Bronchial epithelial cell (primary cell): Measurements from ENCODE around the gene PSMB7. TPM values are rescaled to one million over a fixed set of nuclear protein-coding genes. Genes with fewer than 3 reads are reported as not detected.

Experiments
- DNase-seq: peaks from one replicate; pipeline ENCODE4 v3.0.0-alpha.2; 2010; ENCODE audit warnings: low read depth
- FAIRE-seq: peaks from 2 replicates; lab custom pipeline; 2011; peaks lifted over from hg19 to GRCh38; lab: Jason Lieb, UNC
- H3K27me3 ChIP-seq: 2 replicates; pipeline ENCODE4 v1.5.1; 2011; ENCODE audit warnings: low read length; ENCODE audit not compliant: control insufficient read depth, insufficient read depth
- H3K36me3 ChIP-seq: 2 replicates; pipeline ENCODE4 v1.5.1; 2011; ENCODE audit warnings: low read length; ENCODE audit not compliant: control insufficient read depth, insufficient read depth
- H3K4me3 ChIP-seq: 2 replicates; pipeline ENCODE4 v1.5.1; 2011; ENCODE audit warnings: mild to moderate bottlenecking, low read depth, low read length, control low read depth
- total RNA-seq: library from RNA; depleted of rRNA; stranded (reverse); fragments of >200 nt; gene quantifications from 2 replicates; pipeline ENCODE4 v1.2.1, GENCODE V29; 2014
- TF ChIP-seq, protein P1 (sequence below): IDR thresholded peaks from 2 replicates; pipeline ENCODE4 v1.5.1; 2011; ENCODE audit warnings: mild to moderate bottlenecking, moderate library complexity, low read length, control low read depth, inconsistent platforms; ENCODE audit not compliant: insufficient read depth, severe bottlenecking

Gene PSMB7
- total RNA-seq, 1 donor from 2014 or later = 335 TPM

DNA sequence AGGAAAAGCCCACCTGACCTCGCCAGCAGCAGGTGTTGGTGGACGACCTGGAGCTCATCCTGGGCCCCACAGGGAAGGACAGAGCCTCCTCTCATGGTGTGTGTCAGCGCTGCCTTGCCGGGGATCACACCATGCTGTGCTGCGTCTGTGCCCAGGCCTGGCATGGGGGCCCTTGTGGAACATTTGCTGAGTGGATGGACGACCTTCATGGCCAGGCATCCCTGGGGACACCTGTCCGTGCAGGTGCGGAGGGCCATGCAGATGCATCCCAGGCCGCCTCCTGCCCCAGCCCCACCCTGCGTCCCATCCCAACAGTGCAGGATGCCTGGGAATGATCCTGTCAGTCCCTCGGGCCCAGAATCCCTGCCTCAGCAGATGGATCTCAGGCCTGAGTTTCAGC is 83.7 kb downstream of the PSMB7 start:
- Histone ChIP-seq H3K36me3 (peaks cover 25% of the 10 kb centered on the region), H3K27me3 (no peaks in the 10 kb centered on the region), H3K4me3 (no peak overlapping the region)
- DNase-seq (no peak), FAIRE-seq (no peak)
- TF ChIP-seq, protein P1, sequence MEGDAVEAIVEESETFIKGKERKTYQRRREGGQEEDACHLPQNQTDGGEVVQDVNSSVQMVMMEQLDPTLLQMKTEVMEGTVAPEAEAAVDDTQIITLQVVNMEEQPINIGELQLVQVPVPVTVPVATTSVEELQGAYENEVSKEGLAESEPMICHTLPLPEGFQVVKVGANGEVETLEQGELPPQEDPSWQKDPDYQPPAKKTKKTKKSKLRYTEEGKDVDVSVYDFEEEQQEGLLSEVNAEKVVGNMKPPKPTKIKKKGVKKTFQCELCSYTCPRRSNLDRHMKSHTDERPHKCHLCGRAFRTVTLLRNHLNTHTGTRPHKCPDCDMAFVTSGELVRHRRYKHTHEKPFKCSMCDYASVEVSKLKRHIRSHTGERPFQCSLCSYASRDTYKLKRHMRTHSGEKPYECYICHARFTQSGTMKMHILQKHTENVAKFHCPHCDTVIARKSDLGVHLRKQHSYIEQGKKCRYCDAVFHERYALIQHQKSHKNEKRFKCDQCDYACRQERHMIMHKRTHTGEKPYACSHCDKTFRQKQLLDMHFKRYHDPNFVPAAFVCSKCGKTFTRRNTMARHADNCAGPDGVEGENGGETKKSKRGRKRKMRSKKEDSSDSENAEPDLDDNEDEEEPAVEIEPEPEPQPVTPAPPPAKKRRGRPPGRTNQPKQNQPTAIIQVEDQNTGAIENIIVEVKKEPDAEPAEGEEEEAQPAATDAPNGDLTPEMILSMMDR = no peak

DNA sequence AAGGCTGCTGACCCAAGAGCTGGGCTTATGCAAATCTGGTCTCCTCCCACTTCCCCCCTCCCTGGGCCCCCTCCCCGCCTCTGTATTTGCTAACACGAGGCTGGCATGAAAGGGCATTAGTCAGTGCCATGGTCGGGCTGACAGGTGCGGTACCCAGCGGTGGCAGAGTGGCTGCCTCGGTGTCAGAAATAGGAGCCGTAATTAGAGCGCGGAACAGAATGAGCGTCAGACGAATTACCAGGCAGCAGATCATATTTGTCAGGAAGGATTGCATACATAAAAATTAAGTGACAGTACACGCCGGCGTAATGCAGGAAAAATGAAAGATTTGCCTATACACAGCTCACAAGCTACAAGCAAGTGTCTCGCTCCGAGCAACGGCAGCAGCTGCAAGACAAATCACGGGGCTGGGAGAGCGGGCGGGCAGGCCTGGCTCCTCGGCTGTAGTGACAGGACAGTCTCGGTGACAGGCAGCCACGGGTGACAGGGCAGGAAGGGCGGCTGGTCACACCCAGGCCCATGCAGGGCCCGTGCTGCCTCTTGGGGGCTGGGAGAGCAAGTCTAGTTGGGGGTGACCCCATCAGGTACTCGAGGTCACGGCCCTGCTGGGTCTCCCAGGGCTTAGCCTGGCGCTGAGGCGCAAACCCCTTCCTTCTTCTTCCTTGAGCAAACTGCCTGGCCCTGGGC is 85.1 kb downstream of the PSMB7 start:
- FAIRE-seq = no peak
- TF ChIP-seq, protein P1 = no peak
- peaks cover 27% of the 10 kb centered on the region for H3K36me3 ChIP-seq

DNA sequence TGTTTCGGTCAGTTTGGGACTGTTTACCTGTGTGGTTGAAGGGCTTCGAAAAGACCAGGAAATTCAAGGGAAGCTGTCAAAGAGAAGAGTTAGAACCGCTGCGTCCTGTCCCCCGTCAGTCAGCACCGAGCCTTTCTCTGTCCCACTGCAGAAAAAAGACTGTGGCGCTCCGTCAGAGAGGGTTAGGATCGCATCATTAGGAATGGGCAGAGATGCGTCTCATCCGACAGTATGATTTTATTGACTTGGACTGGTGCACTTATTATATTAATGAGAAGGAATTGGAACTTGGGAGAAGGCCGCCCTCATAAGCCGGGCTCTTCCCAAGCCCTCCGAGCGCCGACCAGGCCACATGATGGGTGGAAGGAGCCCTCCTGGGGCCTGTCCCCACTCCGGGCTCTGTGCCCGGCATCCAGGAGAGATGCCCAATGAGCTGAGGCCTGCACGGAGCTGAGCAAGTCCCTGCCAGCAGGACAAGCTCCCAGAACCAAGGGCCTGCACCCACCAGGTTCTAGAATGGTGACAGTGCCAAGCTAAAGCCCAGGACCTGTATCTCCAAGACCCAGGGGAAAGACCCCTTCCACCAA is 85.9 kb downstream of the PSMB7 start:
- no peaks in the 10 kb centered on the region for H3K27me3 ChIP-seq
- TF ChIP-seq, protein P1 = no peak
- peak; percentile 47 for FAIRE-seq
- DNase-seq = no peak
- H3K36me3 ChIP-seq = peaks cover 28% of the 10 kb centered on the region
- H3K4me3 ChIP-seq = no peak overlapping the region

More for the DNA sequence above, 85.1 kb downstream of the PSMB7 start:
- Histone ChIP-seq H3K4me3 (no peak overlapping the region), H3K27me3 (no peaks in the 10 kb centered on the region)
- DNase-seq = no peak

DNA sequence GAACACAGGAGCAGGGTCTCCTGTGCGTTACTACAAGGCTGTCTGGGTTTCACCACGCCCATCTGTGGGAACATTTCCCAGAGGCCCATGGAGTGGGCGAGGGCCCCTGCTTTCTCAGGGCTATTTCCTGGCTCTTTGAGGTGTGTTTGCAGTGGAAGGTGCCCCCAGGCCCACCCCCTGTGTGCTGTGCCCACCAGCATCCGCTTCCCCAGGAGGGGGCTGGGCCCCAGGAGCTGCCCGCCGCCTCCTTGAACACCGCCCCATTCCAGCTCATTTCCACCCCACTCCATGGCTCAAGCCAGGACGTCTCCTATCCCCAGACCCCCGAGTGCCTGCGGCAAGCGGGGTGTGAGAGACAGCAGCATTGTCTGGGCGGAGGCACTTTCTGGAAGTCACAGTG is 87.0 kb downstream of the PSMB7 start:
- FAIRE-seq (no peak), DNase-seq (no peak)
- peaks cover 31% of the 10 kb centered on the region for H3K36me3 ChIP-seq
- TF ChIP-seq, protein P1 = no peak
- no peak overlapping the region for H3K4me3 ChIP-seq
- no peaks in the 10 kb centered on the region for H3K27me3 ChIP-seq

DNA sequence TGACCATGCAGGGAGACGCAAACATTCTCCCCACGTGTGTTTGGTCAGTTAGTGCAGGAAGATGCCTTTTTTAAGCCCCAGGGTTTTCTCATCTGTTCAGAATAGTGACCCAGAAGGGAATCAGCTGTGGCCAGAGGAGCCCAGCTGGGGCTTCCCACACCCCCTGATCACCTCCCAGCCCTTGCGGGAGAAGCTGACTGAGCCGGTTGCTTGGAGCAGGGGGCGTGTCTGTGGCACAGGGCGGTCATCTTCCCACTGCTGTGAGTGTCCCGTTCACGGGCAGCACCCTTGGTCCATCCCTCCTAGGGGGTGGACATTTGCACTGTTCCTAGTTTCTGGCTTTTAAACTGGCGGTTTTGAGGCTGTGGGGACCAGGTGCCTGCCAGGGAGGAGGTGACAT is 87.8 kb downstream of the PSMB7 start:
- no peak overlapping the region for H3K4me3 ChIP-seq
- no peaks in the 10 kb centered on the region for H3K27me3 ChIP-seq
- peaks cover 31% of the 10 kb centered on the region for H3K36me3 ChIP-seq
- TF ChIP-seq, protein P1 = no peak
- no peak for DNase-seq
- no peak for FAIRE-seq
